Measurements from ENCODE around the gene GLIS1.

DNA sequence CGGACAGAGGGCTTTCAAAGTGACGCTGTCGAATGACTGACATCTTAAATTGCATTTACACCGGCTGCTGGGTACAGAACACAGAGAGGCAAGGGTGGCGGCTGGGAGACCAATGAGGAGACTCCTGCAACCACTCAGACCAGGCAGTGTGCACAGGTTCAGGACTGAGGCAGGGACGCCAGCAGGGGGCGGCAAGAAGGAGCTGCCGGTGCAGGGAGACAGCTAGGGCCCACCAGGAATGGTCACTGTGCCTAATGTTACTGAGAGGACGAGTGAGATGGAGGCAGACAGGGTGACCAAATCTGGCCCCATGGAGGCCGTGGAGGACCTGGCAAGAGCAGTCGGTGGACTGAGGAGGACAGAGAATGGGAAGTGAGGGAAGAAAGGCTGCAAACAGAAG is 23.5 kb downstream of the GLIS1 start:
- TF ChIP-seq, protein P1, sequence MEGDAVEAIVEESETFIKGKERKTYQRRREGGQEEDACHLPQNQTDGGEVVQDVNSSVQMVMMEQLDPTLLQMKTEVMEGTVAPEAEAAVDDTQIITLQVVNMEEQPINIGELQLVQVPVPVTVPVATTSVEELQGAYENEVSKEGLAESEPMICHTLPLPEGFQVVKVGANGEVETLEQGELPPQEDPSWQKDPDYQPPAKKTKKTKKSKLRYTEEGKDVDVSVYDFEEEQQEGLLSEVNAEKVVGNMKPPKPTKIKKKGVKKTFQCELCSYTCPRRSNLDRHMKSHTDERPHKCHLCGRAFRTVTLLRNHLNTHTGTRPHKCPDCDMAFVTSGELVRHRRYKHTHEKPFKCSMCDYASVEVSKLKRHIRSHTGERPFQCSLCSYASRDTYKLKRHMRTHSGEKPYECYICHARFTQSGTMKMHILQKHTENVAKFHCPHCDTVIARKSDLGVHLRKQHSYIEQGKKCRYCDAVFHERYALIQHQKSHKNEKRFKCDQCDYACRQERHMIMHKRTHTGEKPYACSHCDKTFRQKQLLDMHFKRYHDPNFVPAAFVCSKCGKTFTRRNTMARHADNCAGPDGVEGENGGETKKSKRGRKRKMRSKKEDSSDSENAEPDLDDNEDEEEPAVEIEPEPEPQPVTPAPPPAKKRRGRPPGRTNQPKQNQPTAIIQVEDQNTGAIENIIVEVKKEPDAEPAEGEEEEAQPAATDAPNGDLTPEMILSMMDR (IDR thresholded peaks at IDR 0.05 in 4 of 5, conservative IDR thresholded peaks at IDR 0.05 in 1 of 5) = no peak
- no peak for TF ChIP-seq POLR2A (IDR thresholded peaks at IDR 0.05)
